LNCAP (cell line): ENCODE results near the gene RGS19.

Experiments used
- CTCF ChIP-seq: fragments of 450-650 bp; IDR thresholded peaks from 2 replicates; pipeline ENCODE4 v1.5.1; 2017; ENCODE audit warnings: mild to moderate bottlenecking

RGS19 gene

GRCh38 chr20:64035066-64035932 is 44.0 kb downstream of the RGS19 start:
- no peak for TF ChIP-seq CTCF

- TF ChIP-seq CTCF, result no peak
Observed at GRCh38 chr20:64033981-64034493, 45.3 kb downstream of the RGS19 start.

DNA sequence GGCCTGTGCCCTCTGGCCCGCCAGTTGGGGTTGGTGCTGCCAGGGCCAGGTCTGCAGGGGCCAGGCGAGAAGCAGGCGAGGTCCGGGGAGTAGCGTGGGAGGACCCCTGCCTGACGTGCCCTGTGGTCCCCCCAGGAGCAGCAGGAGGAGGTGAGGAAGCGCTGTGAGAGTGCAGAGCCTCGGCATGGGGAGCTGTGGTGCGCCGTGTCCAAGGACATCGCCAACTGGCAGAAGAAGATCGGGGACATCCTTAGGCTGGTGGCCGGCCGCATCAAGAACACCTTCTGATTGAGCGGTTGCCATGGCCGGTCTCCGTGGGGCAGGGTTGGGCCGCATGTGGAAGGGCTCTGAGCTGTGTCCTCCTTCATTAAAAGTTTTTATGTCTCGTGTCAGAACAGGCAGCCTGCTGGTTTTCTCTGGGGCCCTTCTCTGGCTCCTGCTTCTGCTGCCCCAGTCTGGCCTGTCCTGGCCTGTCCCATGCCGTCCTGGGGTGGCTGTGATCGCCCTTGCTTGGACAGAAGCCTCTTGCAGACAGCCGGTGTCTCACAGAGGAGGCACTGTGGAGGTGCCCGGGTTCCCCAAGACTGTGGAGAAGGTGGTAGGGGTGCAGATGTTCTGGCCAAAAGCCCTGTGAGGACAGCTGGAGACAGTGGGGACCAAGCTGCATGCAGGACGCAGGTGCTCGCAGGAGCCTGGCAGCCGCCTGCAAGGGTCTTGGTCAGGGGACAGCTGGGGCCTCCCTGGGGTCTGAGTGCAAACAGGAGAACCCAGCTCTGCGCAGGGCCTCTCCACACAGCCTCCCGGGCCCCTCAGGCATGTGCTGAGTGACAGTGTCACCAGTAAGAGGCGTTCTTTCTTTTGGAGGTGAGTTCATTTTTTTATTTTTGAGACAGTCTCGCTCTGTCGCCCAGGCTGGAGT is 46.4 kb downstream of the RGS19 start:
- no peak for TF ChIP-seq CTCF

DNA sequence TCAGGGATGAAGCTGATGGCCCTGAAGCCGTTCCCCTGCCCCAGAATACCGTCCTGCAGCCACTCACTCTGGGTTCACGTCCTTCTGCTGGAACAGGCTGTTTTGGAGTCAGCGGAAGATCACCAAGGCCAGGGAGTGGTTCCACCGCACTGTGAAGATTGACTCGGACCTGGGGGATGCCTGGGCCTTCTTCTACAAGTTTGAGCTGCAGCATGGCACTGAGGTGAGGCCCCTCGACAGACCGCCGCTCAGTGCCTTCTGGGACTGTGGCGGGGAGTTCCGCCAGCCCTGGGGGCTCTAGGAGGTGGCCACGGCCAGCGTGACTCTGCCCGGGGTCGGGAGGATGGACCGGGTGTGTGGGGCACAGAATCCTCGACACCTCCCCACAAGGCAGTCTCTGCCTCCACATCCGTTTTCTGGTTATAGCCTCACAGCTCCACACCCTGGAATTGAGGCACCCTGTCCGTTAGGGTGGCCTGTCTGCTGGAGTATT is 47.5 kb downstream of the RGS19 start:
- no peak for TF ChIP-seq CTCF

GRCh38 chr20:64030371-64031134 is 48.8 kb downstream of the RGS19 start:
- TF ChIP-seq CTCF, result no peak

- TF ChIP-seq CTCF, result no peak
Observed at GRCh38 chr20:64029293-64030117, 49.8 kb downstream of the RGS19 start.
